Thoracic aorta (tissue), 2 donors: ENCODE results near the gene GNB3. TPM values are rescaled to one million over a fixed set of nuclear protein-coding genes. Genes with fewer than 3 reads are reported as not detected.

ENCODE experiments used
- ATAC-seq: fragments of 150-250 bp; one replicate; pipeline ENCODE4 v1.8.0; 2017; ENCODE audit warnings: low read depth; ENCODE audit not compliant: insufficient number of reproducible peaks, low FRiP score
- DNase-seq: peaks from one replicate; pipeline ENCODE4 v3.0.0-alpha.2; 2020; ENCODE audit warnings: low spot score
- H3K27ac ChIP-seq, 2 donors: fragments of 200-600 bp; sonication (generic); 1 replicate in 1 of 2; 2 replicates in 1 of 2; pipeline ENCODE4 v1.5.1; 2016; ENCODE audit warnings: mild to moderate bottlenecking in 2 of 2, moderate library complexity in 2 of 2
- H3K27me3 ChIP-seq: fragments of 200-600 bp; sonication (generic); replicated peaks from 2 replicates; pipeline ENCODE4 v1.6.0; 2016; ENCODE audit warnings: mild to moderate bottlenecking; ENCODE audit not compliant: insufficient read depth
- H3K36me3 ChIP-seq: fragments of 200-600 bp; sonication (generic); one replicate; pipeline ENCODE4 v1.5.1; 2016
- H3K4me1 ChIP-seq, 2 donors: fragments of 200-600 bp; sonication (generic); 1 replicate in 1 of 2; 2 replicates in 1 of 2; pipeline versions ENCODE4 v1.5.1 to v1.6.0; 2016; ENCODE audit warnings: low read depth in 2 of 2, mild to moderate bottlenecking in 1 of 2; ENCODE audit not compliant: control insufficient read depth in 1 of 2
- H3K4me3 ChIP-seq: fragments of 200-600 bp; sonication (generic); 2 replicates; pipeline ENCODE4 v1.5.1; 2016; ENCODE audit warnings: mild to moderate bottlenecking
- H3K9me3 ChIP-seq: fragments of 200-600 bp; sonication (generic); 2 replicates; pipeline ENCODE4 v1.5.1; 2016
- CTCF ChIP-seq: fragments of 200-600 bp; sonication (generic); IDR thresholded peaks from one replicate; pipeline ENCODE4 v1.5.1; 2019; ENCODE audit warnings: antibody characterized with exemption
- total RNA-seq, 2 donors: library from RNA; depleted of rRNA; stranded (reverse); fragments of >200 nt; gene quantifications; one replicate each; pipeline versions ENCODE4 v1.1.0 to v1.2.3, GENCODE V29; 2016

The GNB3 gene
- total RNA-seq: 10 to 100 TPM in 1 of 2 donors, 1 to 10 TPM in 1; 9.3 to 16.6 TPM

DNA sequence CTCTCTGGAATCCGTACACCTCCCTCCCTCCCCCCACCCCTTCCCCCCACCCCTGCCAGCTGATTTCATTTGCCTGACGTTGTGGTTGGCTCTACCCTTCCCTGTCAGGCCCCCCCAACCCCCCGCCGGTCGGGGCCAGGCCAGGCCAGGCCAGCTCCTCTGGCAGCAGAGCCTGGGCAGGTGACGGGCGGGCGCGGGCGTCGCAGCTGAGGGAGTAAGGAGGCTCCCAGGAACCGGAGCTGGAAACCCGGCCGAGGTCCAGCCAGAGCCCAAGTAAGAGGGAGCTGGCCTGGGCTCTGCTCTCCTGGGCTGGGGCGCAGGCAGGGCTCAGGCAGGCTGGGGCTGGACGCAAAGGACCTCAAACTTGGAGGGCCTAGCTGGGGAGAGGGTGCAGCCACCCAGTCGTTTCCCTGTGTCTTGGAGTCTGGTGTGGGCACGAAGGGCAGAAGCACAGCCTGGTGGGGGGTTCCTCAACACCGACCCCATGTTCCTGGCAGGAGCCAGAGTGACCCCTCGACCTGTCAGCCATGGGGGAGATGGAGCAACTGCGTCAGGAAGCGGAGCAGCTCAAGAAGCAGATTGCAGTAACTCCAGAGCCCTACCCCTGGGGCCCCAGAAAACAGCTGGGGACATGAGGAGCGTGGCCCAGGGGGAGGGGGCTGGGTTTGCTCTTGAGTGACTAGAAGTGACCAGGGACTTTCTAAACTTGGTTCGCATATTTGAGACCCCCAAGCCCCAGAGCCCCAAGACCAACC is at the start of gene GNB3:
GNB3 (plus strand) TSS at position 165 of the 755 bp plus-strand sequence; CDS start at position 528, 363 bp downstream.
- H3K27me3 ChIP-seq: no peaks in the 10 kb centered on the region
- DNase-seq (no peak), ATAC-seq (no peak)
- H3K36me3 ChIP-seq: peaks cover 40% of the 10 kb centered on the region
- no peaks in the 10 kb centered on the region for H3K4me1 ChIP-seq
- H3K4me3 ChIP-seq: no peak within 1 kb of the TSS
- H3K9me3 ChIP-seq: no peaks in the 10 kb centered on the region
- no peak for TF ChIP-seq CTCF
- H3K27ac ChIP-seq: no peak within 1 kb of the TSS

- Histone ChIP-seq H3K9me3 (no peaks in the 10 kb centered on the region), H3K36me3 (no peaks in the 10 kb centered on the region), H3K27ac (peak overlapping the region in 1 of 2 donors; percentile 7), H3K4me3 (peak overlapping the region; percentile 49), H3K27me3 (no peaks in the 10 kb centered on the region), H3K4me1 (no peaks in the 10 kb centered on the region)
- no peak for ATAC-seq
- no peak for TF ChIP-seq CTCF
- no peak for DNase-seq
These were observed 48.7 kb upstream of the GNB3 start for GRCh38 chr12:6791931-6792520.

GRCh38 chr12:6792522-6793201 is 48.1 kb upstream of the GNB3 start:
- Histone ChIP-seq H3K9me3 (no peaks in the 10 kb centered on the region), H3K27ac (no peak overlapping the region), H3K27me3 (no peaks in the 10 kb centered on the region), H3K4me1 (no peaks in the 10 kb centered on the region), H3K4me3 (peak overlapping the region; percentile 49), H3K36me3 (no peaks in the 10 kb centered on the region)
- TF ChIP-seq CTCF: no peak
- DNase-seq (no peak), ATAC-seq (no peak)

GRCh38 chr12:6795088-6795487 is 45.6 kb upstream of the GNB3 start:
- DNase-seq (no peak), ATAC-seq (no peak)
- no peak overlapping the region for H3K4me3 ChIP-seq
- H3K27me3 ChIP-seq: no peaks in the 10 kb centered on the region
- no peak for TF ChIP-seq CTCF
- no peaks in the 10 kb centered on the region for H3K36me3 ChIP-seq
- no peaks in the 10 kb centered on the region for H3K4me1 ChIP-seq
- H3K9me3 ChIP-seq: no peaks in the 10 kb centered on the region
- no peak overlapping the region for H3K27ac ChIP-seq

DNA sequence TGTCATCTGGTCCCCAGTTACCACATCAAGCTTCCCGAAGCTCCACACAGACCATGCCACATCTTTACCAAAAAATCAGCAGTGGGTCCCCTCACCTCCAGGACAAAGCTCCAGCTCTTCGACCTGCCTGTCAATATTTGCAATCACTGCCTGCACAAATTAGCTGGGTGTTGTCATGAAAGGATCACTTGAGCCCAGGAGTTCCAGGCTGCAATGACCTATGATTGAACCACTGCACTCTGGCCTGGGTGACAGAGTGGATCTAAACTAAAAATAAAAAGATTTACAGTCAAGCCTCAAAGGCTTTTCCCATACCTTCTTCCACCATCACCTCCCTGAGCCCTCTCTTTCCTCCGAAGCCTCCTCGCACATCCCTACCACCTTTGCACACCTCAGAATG is 44.1 kb upstream of the GNB3 start:
- no peak overlapping the region for H3K4me3 ChIP-seq
- TF ChIP-seq CTCF: no peak
- no peak overlapping the region for H3K27ac ChIP-seq
- H3K36me3 ChIP-seq: no peaks in the 10 kb centered on the region
- no peaks in the 10 kb centered on the region for H3K27me3 ChIP-seq
- no peaks in the 10 kb centered on the region for H3K9me3 ChIP-seq
- no peak for DNase-seq
- no peaks in the 10 kb centered on the region for H3K4me1 ChIP-seq
- no peak for ATAC-seq
